ENCODE measurements around the gene ARV1.
A peak's percentile ranks its signal among the peaks of the same experiment; 100 is the strongest.
"Not testable (repeated sequence)": the region's sequence is repeated elsewhere in the genome, so short reads cannot be mapped to it uniquely, and the experiment has no call there.

The ARV1 gene

GRCh38 chr1:231037585-231038517, 59.0 kb downstream of the ARV1 start:
- Histone ChIP-seq H3K4me3 (ENCODE audit: low read depth in 1 of 5, low read length in 5 of 5) (peak overlapping the region in 4 of 5 donors; percentile 79 to 83 (median 80)), H3K4me1 (ENCODE audit: control insufficient read depth in 5 of 5, insufficient read depth in 5 of 5, low read length in 5 of 5) (peaks cover 10 to 69% (median 59%) of the 10 kb centered on the region in 5 donors), H3K27me3 (ENCODE audit: control insufficient read depth in 5 of 5, insufficient read depth in 4 of 5, low read length in 5 of 5) (no peaks in the 10 kb centered on the region), H3K36me3 (ENCODE audit: control insufficient read depth in 5 of 5, insufficient read depth in 5 of 5, low read length in 5 of 5) (no peaks in the 10 kb centered on the region), H3K27ac (ENCODE audit: low read depth, low read length) (peak overlapping the region; percentile 89), H3K9ac (ENCODE audit: low read length in 5 of 5) (peak overlapping the region in 2 of 5 donors; percentile 82 to 93), H3K9me3 (ENCODE audit: control insufficient read depth in 5 of 5, low read length in 5 of 5) (no peaks in the 10 kb centered on the region)

- Histone ChIP-seq H3K27ac (ENCODE audit: low read depth, low read length) (peak overlapping the region; percentile 89), H3K4me1 (ENCODE audit: control insufficient read depth in 5 of 5, insufficient read depth in 5 of 5, low read length in 5 of 5) (peaks cover 10 to 60% (median 45%) of the 10 kb centered on the region in 5 donors), H3K9me3 (ENCODE audit: control insufficient read depth in 5 of 5, low read length in 5 of 5) (peaks cover 0 to under 1% (median 0%) of the 10 kb centered on the region in 5 donors), H3K36me3 (ENCODE audit: control insufficient read depth in 5 of 5, insufficient read depth in 5 of 5, low read length in 5 of 5) (no peaks in the 10 kb centered on the region), H3K4me3 (ENCODE audit: low read depth in 1 of 5, low read length in 5 of 5) (peak overlapping the region; percentile 69 to 83 (median 80)), H3K27me3 (ENCODE audit: control insufficient read depth in 5 of 5, insufficient read depth in 4 of 5, low read length in 5 of 5) (no peaks in the 10 kb centered on the region), H3K9ac (ENCODE audit: low read length in 5 of 5) (peak overlapping the region; percentile 82 to 93 (median 87))
Observed at GRCh38 chr1:231039161-231040018, 60.5 kb downstream of the ARV1 start.

- Histone ChIP-seq H3K27me3 (ENCODE audit: control insufficient read depth in 5 of 5, insufficient read depth in 4 of 5, low read length in 5 of 5) (no peaks in the 10 kb centered on the region), H3K9ac (ENCODE audit: low read length in 5 of 5) (peak within 1 kb of the TSS; percentile 82 to 93 (median 87)), H3K27ac (ENCODE audit: low read depth, low read length) (peak within 1 kb of the TSS; percentile 89), H3K36me3 (ENCODE audit: control insufficient read depth in 5 of 5, insufficient read depth in 5 of 5, low read length in 5 of 5) (no peaks in the 10 kb centered on the region), H3K4me1 (ENCODE audit: control insufficient read depth in 5 of 5, insufficient read depth in 5 of 5, low read length in 5 of 5) (peaks cover 10 to 54% (median 44%) of the 10 kb centered on the region in 5 donors), H3K4me3 (ENCODE audit: low read depth in 1 of 5, low read length in 5 of 5) (peak within 1 kb of the TSS; percentile 70 to 83 (median 80)), H3K9me3 (ENCODE audit: control insufficient read depth in 5 of 5, low read length in 5 of 5) (peaks cover 2 to 8% (median 4%) of the 10 kb centered on the region in 5 donors)
Observed at GRCh38 chr1:231040019-231040799, 61.3 kb downstream of the ARV1 start, which contains the start of gene FAM89A. TSS of gene FAM89A (minus strand) at chr1:231040254. CDS start at chr1:231040211, 43 bp downstream.

GRCh38 chr1:231040800-231041718, 62.2 kb downstream of the ARV1 start:
- Histone ChIP-seq H3K9me3 (ENCODE audit: control insufficient read depth in 5 of 5, low read length in 5 of 5) (peaks cover 2 to 8% (median 4%) of the 10 kb centered on the region in 5 donors), H3K27me3 (ENCODE audit: control insufficient read depth in 5 of 5, insufficient read depth in 4 of 5, low read length in 5 of 5) (no peaks in the 10 kb centered on the region), H3K4me3 (ENCODE audit: low read depth in 1 of 5, low read length in 5 of 5) (peak overlapping the region in 4 of 5 donors; percentile 64 to 73 (median 70)), H3K36me3 (ENCODE audit: control insufficient read depth in 5 of 5, insufficient read depth in 5 of 5, low read length in 5 of 5) (no peaks in the 10 kb centered on the region), H3K27ac (ENCODE audit: low read depth, low read length) (peak overlapping the region; percentile 57), H3K4me1 (ENCODE audit: control insufficient read depth in 5 of 5, insufficient read depth in 5 of 5, low read length in 5 of 5) (peaks cover 9 to 45% (median 39%) of the 10 kb centered on the region in 5 donors), H3K9ac (ENCODE audit: low read length in 5 of 5) (peak overlapping the region in 4 of 5 donors; percentile 66 to 77 (median 70))

GRCh38 chr1:231041719-231042261, 62.9 kb downstream of the ARV1 start:
- H3K4me3 ChIP-seq (ENCODE audit: low read depth in 1 of 5, low read length in 5 of 5): no peak overlapping the region
- no peaks in the 10 kb centered on the region for H3K27me3 ChIP-seq (ENCODE audit: control insufficient read depth in 5 of 5, insufficient read depth in 4 of 5, low read length in 5 of 5)
- H3K9ac ChIP-seq (ENCODE audit: low read length in 5 of 5): no peak overlapping the region
- H3K36me3 ChIP-seq (ENCODE audit: control insufficient read depth in 5 of 5, insufficient read depth in 5 of 5, low read length in 5 of 5): no peaks in the 10 kb centered on the region
- H3K4me1 ChIP-seq (ENCODE audit: control insufficient read depth in 5 of 5, insufficient read depth in 5 of 5, low read length in 5 of 5): peaks cover 5 to 38% (median 32%) of the 10 kb centered on the region in 5 donors
- H3K27ac ChIP-seq (ENCODE audit: low read depth, low read length): no peak overlapping the region
- H3K9me3 ChIP-seq (ENCODE audit: control insufficient read depth in 5 of 5, low read length in 5 of 5): peaks cover 2 to 8% (median 4%) of the 10 kb centered on the region in 5 donors

- H3K9ac ChIP-seq (ENCODE audit: low read length in 5 of 5): no peak overlapping the region
- no peaks in the 10 kb centered on the region for H3K27me3 ChIP-seq (ENCODE audit: control insufficient read depth in 5 of 5, insufficient read depth in 4 of 5, low read length in 5 of 5)
- no peak overlapping the region for H3K4me3 ChIP-seq (ENCODE audit: low read depth in 1 of 5, low read length in 5 of 5)
- H3K27ac ChIP-seq (ENCODE audit: low read depth, low read length): no peak overlapping the region
- H3K4me1 ChIP-seq (ENCODE audit: control insufficient read depth in 5 of 5, insufficient read depth in 5 of 5, low read length in 5 of 5): peaks cover 0 to 13% (median 6%) of the 10 kb centered on the region in 5 donors
- H3K9me3 ChIP-seq (ENCODE audit: control insufficient read depth in 5 of 5, low read length in 5 of 5): peaks cover 2 to 8% (median 4%) of the 10 kb centered on the region in 5 donors
- H3K36me3 ChIP-seq (ENCODE audit: control insufficient read depth in 5 of 5, insufficient read depth in 5 of 5, low read length in 5 of 5): no peaks in the 10 kb centered on the region
Observed at GRCh38 chr1:231044588-231044987, 65.7 kb downstream of the ARV1 start.

GRCh38 chr1:231045286-231045685, 66.4 kb downstream of the ARV1 start:
- no peaks in the 10 kb centered on the region for H3K36me3 ChIP-seq (ENCODE audit: control insufficient read depth in 5 of 5, insufficient read depth in 5 of 5, low read length in 5 of 5)
- H3K4me3 ChIP-seq (ENCODE audit: low read depth in 1 of 5, low read length in 5 of 5): no peak overlapping the region
- peaks cover 2 to 8% (median 4%) of the 10 kb centered on the region in 5 donors for H3K9me3 ChIP-seq (ENCODE audit: control insufficient read depth in 5 of 5, low read length in 5 of 5)
- H3K9ac ChIP-seq (ENCODE audit: low read length in 5 of 5): no peak overlapping the region
- no peaks in the 10 kb centered on the region for H3K27me3 ChIP-seq (ENCODE audit: control insufficient read depth in 5 of 5, insufficient read depth in 4 of 5, low read length in 5 of 5)
- no peak overlapping the region for H3K27ac ChIP-seq (ENCODE audit: low read depth, low read length)
- H3K4me1 ChIP-seq (ENCODE audit: control insufficient read depth in 5 of 5, insufficient read depth in 5 of 5, low read length in 5 of 5): peaks cover 0 to 12% (median 6%) of the 10 kb centered on the region in 5 donors

- H3K9me3 ChIP-seq (ENCODE audit: control insufficient read depth in 5 of 5, low read length in 5 of 5); H3K27me3 ChIP-seq (ENCODE audit: control insufficient read depth in 5 of 5, insufficient read depth in 4 of 5, low read length in 5 of 5); H3K4me1 ChIP-seq (ENCODE audit: control insufficient read depth in 5 of 5, insufficient read depth in 5 of 5, low read length in 5 of 5); H3K27ac ChIP-seq (ENCODE audit: low read depth, low read length); H3K4me3 ChIP-seq (ENCODE audit: low read depth in 1 of 5, low read length in 5 of 5); H3K36me3 ChIP-seq (ENCODE audit: control insufficient read depth in 5 of 5, insufficient read depth in 5 of 5, low read length in 5 of 5); H3K9ac ChIP-seq (ENCODE audit: low read length in 5 of 5): not testable (repeated sequence)
Observed at GRCh38 chr1:231045921-231046729, 67.2 kb downstream of the ARV1 start.
